T-helper 1 cell treated with Interleukin-12 subunit alpha and Interleukin-12 subunit beta and Interleukin-4 antibody, amounts not matched to agents 30 ng/mL and 1 ng/mL, for 36 hours (primary cell): ENCODE data around the gene EDC4. TPM values are rescaled to one million over a fixed set of nuclear protein-coding genes. Genes with fewer than 3 reads are reported as not detected.
"Not testable (repeated sequence)": the region's sequence is repeated elsewhere in the genome, so short reads cannot be mapped to it uniquely, and the experiment has no call there.

Experiments used
- intact Hi-C: fragments of 100-400 bp; cut with micrococcal nuclease; formaldehyde crosslinking; loops from one replicate; pipeline ENCODE4 v1.15.1; 2024
- total RNA-seq: library from RNA; stranded (reverse); gene quantifications from 2 replicates; pipeline ENCODE4 v1.2.3, GENCODE V29; 2022

EDC4 gene
- 120 and 137 TPM in 2 replicates for total RNA-seq

GRCh38 chr16:67872631-67873434 lies at the start of gene EDC4:
TSS of gene EDC4 (plus strand) at chr16:67873052. CDS start at chr16:67873262, 210 bp downstream.
- intact Hi-C loops: loop anchor here (1.0 to 5.0 kb wide), 11 partner anchors 20 to 364 kb away; partner anchors contain the start of genes C16orf86, ENKD1, ESRP2 and NUTF2

GRCh38 chr16:67825119-67825518 lies 47.7 kb upstream of the EDC4 start:
- intact Hi-C loops: no loop called here

GRCh38 chr16:67825906-67826305 lies 46.9 kb upstream of the EDC4 start:
- intact Hi-C loops: no loop called here

- intact Hi-C loops: no loop called here
These were observed 44.2 kb upstream of the EDC4 start for GRCh38 chr16:67828651-67829050.

- intact Hi-C loops: loop anchor here (1.0 to 5.0 kb wide), 8 partner anchors 9 to 394 kb away; partner anchors contain the start of genes NUTF2, PSKH1, RANBP10 and THAP11
These were observed 39.8 kb upstream of the EDC4 start for GRCh38 chr16:67833030-67833414.

GRCh38 chr16:67833415-67834241 lies 39.2 kb upstream of the EDC4 start:
- intact Hi-C loops: loop anchor here (1.0 to 5.0 kb wide), 8 partner anchors 9 to 394 kb away; partner anchors contain the start of genes NUTF2, PSKH1, RANBP10 and THAP11

- intact Hi-C loops: loop anchor here (5.0 kb wide), 1 partner anchor 393 kb away; no protein-coding TSS in a partner anchor
These were observed 38.6 kb upstream of the EDC4 start for GRCh38 chr16:67834242-67834614.

- intact Hi-C loops: not testable (repeated sequence)
These were observed 35.7 kb upstream of the EDC4 start for GRCh38 chr16:67837190-67837589.

GRCh38 chr16:67837811-67838210 lies 35.0 kb upstream of the EDC4 start:
- intact Hi-C loops: no loop called here

GRCh38 chr16:67841198-67841815 lies 31.5 kb upstream of the EDC4 start:
- intact Hi-C loops: loop anchor here (5.0 to 10.0 kb wide), 4 partner anchors 396 to 827 kb away; partner anchors contain the start of genes ESRP2, PRMT7, SLC7A6OS and TMEM208

- intact Hi-C loops: loop anchor here (1.0 to 10.0 kb wide), 12 partner anchors 9 to 827 kb away; partner anchors contain the start of genes ATP6V0D1, CTCF, ESRP2 and GFOD2
These were observed 30.9 kb upstream of the EDC4 start, which contains the start of gene THAP11 for GRCh38 chr16:67841816-67842508. TSS of gene THAP11 (plus strand) at chr16:67842320. CDS start at chr16:67842555, 235 bp downstream.

GRCh38 chr16:67842509-67843342 lies 30.1 kb upstream of the EDC4 start:
- intact Hi-C loops: loop anchor here (1.0 to 10.0 kb wide), 12 partner anchors 9 to 828 kb away; partner anchors contain the start of genes ATP6V0D1, CTCF, ESRP2 and GFOD2

- intact Hi-C loops: loop anchor here (2.0 to 10.0 kb wide), 5 partner anchors 363 to 829 kb away; partner anchors contain the start of genes ATP6V0D1, ESRP2, PRMT7 and SLC7A6OS
These were observed 29.5 kb upstream of the EDC4 start for GRCh38 chr16:67843343-67843765.

GRCh38 chr16:67844497-67844896 lies 28.4 kb upstream of the EDC4 start:
- intact Hi-C loops: loop anchor here (5.0 to 10.0 kb wide), 4 partner anchors 393 to 830 kb away; partner anchors contain the start of genes ESRP2, PRMT7, SLC7A6OS and TMEM208

- intact Hi-C loops: loop anchor here (1.0 to 10.0 kb wide), 13 partner anchors 12 to 831 kb away; partner anchors contain the start of genes ACD, CTCF, GFOD2 and NFATC3
These were observed 27.4 kb upstream of the EDC4 start for GRCh38 chr16:67845291-67846062.

GRCh38 chr16:67846063-67846319 lies 26.9 kb upstream of the EDC4 start:
- intact Hi-C loops: loop anchor here (1.0 to 10.0 kb wide), 13 partner anchors 13 to 831 kb away; partner anchors contain the start of genes ACD, CTCF, GFOD2 and NFATC3

- intact Hi-C loops: loop anchor here (1.0 to 10.0 kb wide), 13 partner anchors 13 to 832 kb away; partner anchors contain the start of genes ACD, CTCF, GFOD2 and NFATC3
These were observed 26.4 kb upstream of the EDC4 start, which contains the start of gene NUTF2 for GRCh38 chr16:67846320-67847063. TSS of gene NUTF2 (plus strand) at chr16:67846933. CDS start at chr16:67865131, 18,198 bp downstream.
